Mesenchymal stem cell (in vitro differentiated cells and primary cell): ENCODE measurements around the gene TMPRSS2.

Source experiments
- DNase-seq: peaks from one replicate; pipeline ENCODE4 v3.0.0-alpha.2; 2013
- H2AFZ ChIP-seq: one replicate; pipeline ENCODE4 v1.6.1; 2013; ENCODE audit warnings: low read depth, mild to moderate bottlenecking, control low read depth, inconsistent platforms, low read length, moderate library complexity
- H2AK5ac ChIP-seq: 2 replicates; pipeline ENCODE4 v1.6.1; 2013; ENCODE audit warnings: low read length, moderate library complexity, mild to moderate bottlenecking, inconsistent platforms; ENCODE audit not compliant: severe bottlenecking
- H2BK120ac ChIP-seq: one replicate; pipeline ENCODE4 v1.6.1; 2013; ENCODE audit warnings: low read depth, mild to moderate bottlenecking, inconsistent platforms, low read length, moderate library complexity
- H2BK12ac ChIP-seq, 2 experiments: one replicate each; pipeline ENCODE4 v1.6.1; 2013; ENCODE audit warnings: inconsistent platforms in 2 of 2, low read length in 2 of 2, mild to moderate bottlenecking in 2 of 2, moderate library complexity in 2 of 2, control low read depth in 1 of 2
- H2BK15ac ChIP-seq: one replicate; pipeline ENCODE4 v1.6.1; 2013; ENCODE audit warnings: mild to moderate bottlenecking, low read depth, inconsistent platforms; ENCODE audit not compliant: poor library complexity, severe bottlenecking
- H2BK5ac ChIP-seq: 2 replicates; pipeline ENCODE4 v1.6.1; 2013; ENCODE audit warnings: low read depth, mild to moderate bottlenecking, low read length, control low read depth, inconsistent platforms; ENCODE audit not compliant: poor library complexity, severe bottlenecking
- H3K14ac ChIP-seq, 2 experiments: one replicate each; pipeline ENCODE4 v1.6.1; 2013; ENCODE audit warnings: inconsistent platforms in 2 of 2, low read length in 2 of 2, control low read depth in 1 of 2, mild to moderate bottlenecking in 1 of 2, moderate library complexity in 1 of 2
- H3K18ac ChIP-seq, 2 experiments: one replicate each; pipeline ENCODE4 v1.6.1; 2013; ENCODE audit warnings: inconsistent platforms in 2 of 2, low read length in 2 of 2, control low read depth in 1 of 2, low read depth in 1 of 2, mild to moderate bottlenecking in 1 of 2
- H3K23ac ChIP-seq, 2 experiments: one replicate each; pipeline ENCODE4 v1.6.1; 2013; ENCODE audit warnings: inconsistent platforms in 2 of 2, low read length in 2 of 2, mild to moderate bottlenecking in 2 of 2, moderate library complexity in 2 of 2, control low read depth in 1 of 2
- H3K27ac ChIP-seq: 2 replicates; pipeline ENCODE4 v1.5.1; 2013; ENCODE audit warnings: mild to moderate bottlenecking, moderate library complexity, low read length, control low read depth, inconsistent platforms; ENCODE audit not compliant: poor library complexity, severe bottlenecking
- H3K27me3 ChIP-seq, 2 experiments: 2 replicates each; pipeline versions ENCODE4 v1.6.1 to v1.7.0; 2013; ENCODE audit warnings: low read length in 2 of 2, mild to moderate bottlenecking in 2 of 2, moderate library complexity in 2 of 2, control low read depth in 1 of 2, inconsistent platforms in 1 of 2; ENCODE audit not compliant: control insufficient read depth in 1 of 2, insufficient read depth in 1 of 2
- H3K36me3 ChIP-seq, 2 experiments: 2 replicates each; pipeline versions ENCODE4 v1.6.1 to v1.7.0; 2013; ENCODE audit warnings: low read length in 2 of 2, control low read depth in 1 of 2, inconsistent platforms in 1 of 2, low read depth in 1 of 2, mild to moderate bottlenecking in 1 of 2; ENCODE audit not compliant: insufficient read depth in 2 of 2, control insufficient read depth in 1 of 2
- H3K4ac ChIP-seq, 2 experiments: one replicate each; pipeline ENCODE4 v1.6.1; 2013; ENCODE audit warnings: inconsistent platforms in 2 of 2, low read length in 2 of 2, mild to moderate bottlenecking in 2 of 2, moderate library complexity in 2 of 2, control low read depth in 1 of 2, low read depth in 1 of 2
- H3K4me1 ChIP-seq: 2 replicates; pipeline ENCODE4 v1.6.1; 2013; ENCODE audit warnings: low read depth, low read length, control low read depth; ENCODE audit not compliant: control insufficient read depth, insufficient read depth
- H3K4me2 ChIP-seq: 2 replicates; pipeline ENCODE4 v1.6.1; 2013; ENCODE audit warnings: low read length, mild to moderate bottlenecking, inconsistent platforms; ENCODE audit not compliant: poor library complexity, severe bottlenecking
- H3K4me3 ChIP-seq, 2 experiments: 2 replicates each; pipeline versions ENCODE4 v1.5.1 to v1.7.0; 2013; ENCODE audit warnings: low read length in 2 of 2, mild to moderate bottlenecking in 2 of 2, control low read depth in 1 of 2, low read depth in 1 of 2; ENCODE audit not compliant: insufficient read depth in 1 of 2
- H3K79me1 ChIP-seq: replicated peaks from 2 replicates; pipeline ENCODE4 v1.6.1; 2013; ENCODE audit warnings: mild to moderate bottlenecking, control low read depth, low read length, inconsistent platforms; ENCODE audit not compliant: poor library complexity, severe bottlenecking
- H3K9ac ChIP-seq: 2 replicates; pipeline ENCODE4 v1.7.0; 2013; ENCODE audit warnings: mild to moderate bottlenecking, low read length, moderate library complexity
- H3K9me3 ChIP-seq: 2 replicates; pipeline ENCODE4 v1.7.0; 2013; ENCODE audit warnings: mild to moderate bottlenecking, low read length; ENCODE audit not compliant: control insufficient read depth
- H4K8ac ChIP-seq: one replicate; pipeline ENCODE4 v1.6.1; 2013; ENCODE audit warnings: inconsistent platforms, mild to moderate bottlenecking, low read length, moderate library complexity
- H4K91ac ChIP-seq: one replicate; pipeline ENCODE4 v1.6.1; 2013; ENCODE audit warnings: mild to moderate bottlenecking, low read length, inconsistent platforms
- WGBS: methylation state at CpG from one replicate; pipeline ENCODE4 v1.1.7; 2013; ENCODE audit warnings: mixed read lengths; 5-methylcytosine and 5-hydroxymethylcytosine counted together

TMPRSS2 gene

DNA sequence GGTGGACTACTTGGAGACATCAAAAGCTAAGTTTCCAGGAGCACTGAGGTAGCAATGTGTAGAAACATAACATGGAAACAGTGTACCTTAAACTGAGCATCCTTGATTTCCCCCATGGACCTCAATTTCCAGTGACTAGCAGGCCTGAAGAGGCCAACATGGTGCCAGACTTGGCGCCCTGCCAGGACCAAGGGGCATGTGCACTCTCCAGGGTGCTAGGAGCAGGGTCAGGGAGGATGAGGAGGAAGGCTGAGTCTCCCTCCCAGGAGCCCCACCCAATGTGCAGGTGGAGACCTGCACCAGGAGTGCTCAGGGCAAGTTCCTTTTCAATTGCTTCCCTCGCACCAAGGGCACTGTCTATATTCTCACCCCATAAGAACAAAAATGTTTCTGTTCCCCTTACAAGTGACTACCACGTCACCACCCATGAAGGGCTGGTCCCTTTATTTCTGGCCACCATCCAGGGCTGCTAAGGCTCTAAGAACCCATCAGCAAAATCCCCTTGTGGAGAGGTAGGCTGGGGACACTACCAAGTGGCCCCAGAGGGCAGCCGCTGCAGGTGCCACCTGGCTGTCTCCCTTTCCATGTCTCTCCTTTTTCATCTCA lies 42.7 kb downstream of the TMPRSS2 start:
- Histone ChIP-seq H3K79me1 (no peaks in the 10 kb centered on the region), H2AFZ (no peak overlapping the region), H3K14ac (no peak overlapping the region), H2AK5ac (no peak overlapping the region), H3K27ac (no peak overlapping the region), H2BK15ac (no peak overlapping the region), H3K36me3 (no peaks in the 10 kb centered on the region), H2BK12ac (no peak overlapping the region), H3K18ac (no peak overlapping the region), H2BK120ac (no peak overlapping the region), H3K4me1 (peaks cover 24% of the 10 kb centered on the region), H4K91ac (no peak overlapping the region), H3K4me3 (no peak overlapping the region), H3K27me3 (peaks cover 8 to 22% of the 10 kb centered on the region in 2 experiments), H3K4me2 (no peak overlapping the region), H3K23ac (no peak overlapping the region), H2BK5ac (no peak overlapping the region), H3K4ac (no peak overlapping the region), H3K9me3 (no peaks in the 10 kb centered on the region), H3K9ac (no peak overlapping the region), H4K8ac (no peak overlapping the region)
- WGBS = 83% methylated on average over 3 of the region's 4 CpGs
- no peak for DNase-seq

- Histone ChIP-seq H3K4me3 (no peak overlapping the region), H2AFZ (no peak overlapping the region), H2BK120ac (no peak overlapping the region), H3K4ac (no peak overlapping the region), H2BK5ac (no peak overlapping the region), H2BK15ac (no peak overlapping the region), H3K18ac (no peak overlapping the region), H3K36me3 (peaks cover 0 to 27% of the 10 kb centered on the region in 2 experiments), H3K27ac (no peak overlapping the region), H3K9ac (peak overlapping the region; percentile 21), H3K14ac (no peak overlapping the region), H4K91ac (no peak overlapping the region), H3K4me1 (peaks cover 12% of the 10 kb centered on the region), H3K9me3 (no peaks in the 10 kb centered on the region), H4K8ac (no peak overlapping the region), H3K23ac (no peak overlapping the region), H3K4me2 (peak overlapping the region; percentile 6), H3K27me3 (no peaks in the 10 kb centered on the region), H3K79me1 (no peaks in the 10 kb centered on the region), H2AK5ac (no peak overlapping the region), H2BK12ac (no peak overlapping the region)
- DNase-seq = peak; percentile 54
- WGBS = 35% methylated on average over 17 of the region's 17 CpGs
These were observed 47.1 kb downstream of the TMPRSS2 start for GRCh38 chr21:41460578-41461527.

GRCh38 chr21:41459884-41460534 lies 47.9 kb downstream of the TMPRSS2 start:
- Histone ChIP-seq H2BK15ac (no peak overlapping the region), H3K9ac (no peak overlapping the region), H3K27me3 (no peaks in the 10 kb centered on the region), H3K4me2 (no peak overlapping the region), H3K79me1 (no peaks in the 10 kb centered on the region), H2AK5ac (no peak overlapping the region), H3K9me3 (no peaks in the 10 kb centered on the region), H3K4me1 (peaks cover 10% of the 10 kb centered on the region), H2AFZ (no peak overlapping the region), H4K91ac (no peak overlapping the region), H4K8ac (no peak overlapping the region), H3K18ac (no peak overlapping the region), H2BK120ac (no peak overlapping the region), H3K4ac (no peak overlapping the region), H3K23ac (no peak overlapping the region), H3K27ac (no peak overlapping the region), H3K14ac (no peak overlapping the region), H2BK12ac (no peak overlapping the region), H3K4me3 (no peak overlapping the region), H2BK5ac (no peak overlapping the region), H3K36me3 (peaks cover 0 to 35% of the 10 kb centered on the region in 2 experiments)
- WGBS = 90% methylated on average over 8 of the region's 9 CpGs
- DNase-seq = no peak

DNA sequence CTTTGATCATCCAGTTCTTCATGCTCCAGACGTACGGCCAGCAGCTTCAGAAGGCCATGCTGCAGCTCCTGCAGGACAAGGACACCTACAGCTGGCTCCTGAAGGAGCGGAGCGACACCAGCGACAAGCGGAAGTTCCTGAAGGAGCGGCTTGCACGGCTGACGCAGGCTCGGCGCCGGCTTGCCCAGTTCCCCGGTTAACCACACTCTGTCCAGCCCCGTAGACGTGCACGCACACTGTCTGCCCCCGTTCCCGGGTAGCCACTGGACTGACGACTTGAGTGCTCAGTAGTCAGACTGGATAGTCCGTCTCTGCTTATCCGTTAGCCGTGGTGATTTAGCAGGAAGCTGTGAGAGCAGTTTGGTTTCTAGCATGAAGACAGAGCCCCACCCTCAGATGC lies 49.4 kb downstream of the TMPRSS2 start:
- H2BK5ac ChIP-seq = no peak overlapping the region
- H3K4me1 ChIP-seq = peaks cover 10% of the 10 kb centered on the region
- no peak overlapping the region for H3K27ac ChIP-seq
- no peak overlapping the region for H3K18ac ChIP-seq
- no peak overlapping the region for H3K9ac ChIP-seq
- no peak overlapping the region for H3K23ac ChIP-seq
- H3K4me3 ChIP-seq = no peak overlapping the region
- H3K79me1 ChIP-seq = no peaks in the 10 kb centered on the region
- 86% methylated on average over 22 of the region's 22 CpGs for WGBS
- no peak overlapping the region for H2BK15ac ChIP-seq
- no peak overlapping the region for H2BK120ac ChIP-seq
- H3K14ac ChIP-seq = no peak overlapping the region
- H4K8ac ChIP-seq = no peak overlapping the region
- no peaks in the 10 kb centered on the region for H3K9me3 ChIP-seq
- no peak for DNase-seq
- H4K91ac ChIP-seq = no peak overlapping the region
- H2AFZ ChIP-seq = no peak overlapping the region
- H3K4me2 ChIP-seq = no peak overlapping the region
- H3K4ac ChIP-seq = no peak overlapping the region
- H2BK12ac ChIP-seq = no peak overlapping the region
- H3K36me3 ChIP-seq = peaks cover 0 to 47% of the 10 kb centered on the region in 2 experiments
- H2AK5ac ChIP-seq = no peak overlapping the region
- H3K27me3 ChIP-seq = no peaks in the 10 kb centered on the region
